ENCODE data around the gene MALRD1.

Gene MALRD1

DNA sequence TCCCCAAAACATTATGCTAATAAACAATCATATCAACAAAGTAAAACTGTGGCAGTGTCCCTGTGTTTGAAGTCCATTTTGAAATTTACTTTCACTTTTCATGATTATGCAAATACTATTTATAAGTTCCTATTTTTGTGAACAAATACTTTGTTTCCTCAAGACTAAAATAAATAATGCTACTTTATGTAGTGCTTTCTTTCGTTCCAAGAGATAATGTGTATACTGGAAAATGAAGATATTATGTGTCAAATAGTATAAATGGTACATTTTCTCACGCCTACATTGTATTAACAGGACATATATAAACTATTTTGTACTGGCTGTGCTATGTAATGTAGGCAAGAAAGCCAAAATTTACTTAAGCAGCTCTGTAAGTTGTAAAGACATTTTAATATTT lies 136.3 kb downstream of the MALRD1 start:
- Histone ChIP-seq H3K36me3 (ENCODE audit: control insufficient read depth, insufficient read depth, low read length) (no peaks in the 10 kb centered on the region), H3K4me1 (ENCODE audit: control insufficient read depth, insufficient read depth, low read length) (no peaks in the 10 kb centered on the region), H3K27ac (ENCODE audit: low read depth, low read length) (no peak overlapping the region), H3K9ac (ENCODE audit: low read length) (no peak overlapping the region), H3K4me3 (ENCODE audit: low read length) (no peak overlapping the region), H3K27me3 (ENCODE audit: control insufficient read depth, insufficient read depth, low read length) (no peaks in the 10 kb centered on the region)

DNA sequence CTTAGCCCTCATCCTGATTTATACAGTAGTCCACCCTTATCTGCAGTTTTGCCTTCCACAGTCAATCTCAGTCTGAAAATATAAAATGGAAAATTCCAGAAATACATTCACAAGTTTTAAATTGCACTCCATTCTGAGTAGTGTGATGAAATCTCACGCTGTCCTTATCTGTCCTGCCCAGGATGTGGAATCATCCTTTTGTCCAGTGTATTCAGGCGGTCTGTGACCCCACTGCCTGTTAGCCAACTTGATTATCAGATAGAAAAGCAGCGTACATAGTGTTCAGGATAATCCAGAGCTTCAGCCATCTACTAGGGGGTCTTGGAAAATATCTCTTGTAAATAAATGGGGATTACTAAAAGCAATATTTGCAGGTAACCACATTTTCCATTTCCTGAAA lies 146.3 kb downstream of the MALRD1 start:
- no peaks in the 10 kb centered on the region for H3K4me1 ChIP-seq (ENCODE audit: control insufficient read depth, insufficient read depth, low read length)
- H3K27me3 ChIP-seq (ENCODE audit: control insufficient read depth, insufficient read depth, low read length), result no peaks in the 10 kb centered on the region
- H3K9ac ChIP-seq (ENCODE audit: low read length), result no peak overlapping the region
- H3K27ac ChIP-seq (ENCODE audit: low read depth, low read length), result no peak overlapping the region
- H3K36me3 ChIP-seq (ENCODE audit: control insufficient read depth, insufficient read depth, low read length), result no peaks in the 10 kb centered on the region
- no peak overlapping the region for H3K4me3 ChIP-seq (ENCODE audit: low read length)

DNA sequence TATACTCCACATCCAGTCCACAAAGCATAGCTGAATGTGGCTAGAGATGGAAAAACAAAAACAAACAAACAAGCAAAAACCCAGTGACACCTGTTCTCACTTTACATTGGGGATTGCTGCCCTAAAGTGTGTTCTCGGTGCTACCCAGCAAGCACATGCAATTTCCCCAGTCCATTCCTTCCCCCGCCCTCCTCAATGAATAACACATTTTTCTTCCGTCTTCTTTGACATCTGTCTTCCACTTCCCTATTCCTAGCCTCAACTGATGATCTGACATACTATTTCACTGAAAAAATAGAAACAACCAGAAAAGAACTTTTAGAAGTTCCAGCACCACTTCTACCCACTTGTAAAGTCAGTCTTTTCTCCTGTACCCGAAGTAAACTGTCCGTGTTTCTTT lies 147.1 kb downstream of the MALRD1 start:
- Histone ChIP-seq H3K4me3 (ENCODE audit: low read length) (no peak overlapping the region), H3K4me1 (ENCODE audit: control insufficient read depth, insufficient read depth, low read length) (no peaks in the 10 kb centered on the region), H3K27me3 (ENCODE audit: control insufficient read depth, insufficient read depth, low read length) (no peaks in the 10 kb centered on the region), H3K27ac (ENCODE audit: low read depth, low read length) (no peak overlapping the region), H3K9ac (ENCODE audit: low read length) (no peak overlapping the region), H3K36me3 (ENCODE audit: control insufficient read depth, insufficient read depth, low read length) (no peaks in the 10 kb centered on the region)

DNA sequence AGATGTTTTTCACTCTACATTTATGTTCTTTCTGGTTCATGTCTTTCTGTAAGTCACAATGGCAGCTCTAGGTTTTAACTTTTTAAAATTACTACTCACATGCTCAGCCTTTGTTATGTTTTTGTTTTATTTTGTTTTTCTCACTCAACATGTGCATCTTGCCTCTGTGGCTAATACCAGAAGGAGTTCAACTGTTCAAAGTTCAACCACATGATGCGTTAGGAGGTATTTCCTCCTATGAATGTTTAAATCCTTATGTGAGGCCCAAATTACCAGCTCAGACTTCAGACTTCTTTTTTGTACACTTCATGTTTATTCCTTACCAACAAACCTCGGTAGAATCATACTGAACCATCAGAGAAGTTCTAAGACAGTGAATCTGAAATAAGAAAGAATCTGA lies 151.6 kb downstream of the MALRD1 start:
- Histone ChIP-seq H3K36me3 (ENCODE audit: control insufficient read depth, insufficient read depth, low read length) (no peaks in the 10 kb centered on the region), H3K27me3 (ENCODE audit: control insufficient read depth, insufficient read depth, low read length) (no peaks in the 10 kb centered on the region), H3K27ac (ENCODE audit: low read depth, low read length) (no peak overlapping the region), H3K9ac (ENCODE audit: low read length) (no peak overlapping the region), H3K4me1 (ENCODE audit: control insufficient read depth, insufficient read depth, low read length) (no peaks in the 10 kb centered on the region), H3K4me3 (ENCODE audit: low read length) (no peak overlapping the region)

DNA sequence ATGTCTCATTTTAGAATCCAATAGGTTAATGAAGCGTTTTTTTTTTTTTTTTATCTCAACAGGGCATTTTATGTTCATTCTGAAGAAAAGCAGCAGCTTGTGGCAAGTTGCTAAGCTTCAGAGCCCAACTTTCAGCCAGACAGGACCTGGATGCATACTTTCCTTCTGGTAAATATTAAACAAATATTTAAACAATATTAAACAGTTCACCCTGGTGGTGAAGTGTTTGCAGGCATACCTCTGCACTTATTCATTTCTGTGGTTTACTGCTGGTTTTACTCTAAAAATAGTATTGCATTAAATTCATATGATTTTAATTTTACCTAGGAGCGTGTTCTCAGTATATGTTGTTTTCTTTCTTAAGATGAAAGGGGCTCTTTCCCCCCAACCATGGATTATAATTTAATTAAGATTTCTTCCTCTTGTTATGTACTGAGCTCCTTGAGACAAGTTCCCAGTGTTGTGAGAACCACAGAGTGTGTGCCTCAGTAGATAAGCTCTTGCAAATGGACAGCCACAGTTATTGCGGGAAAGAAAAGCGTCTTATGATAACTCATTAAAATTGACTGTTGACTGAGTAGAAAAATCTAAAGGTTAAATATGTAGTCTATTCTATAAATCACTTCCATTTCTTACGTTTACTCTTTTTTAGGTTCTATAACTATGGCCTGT lies 155.8 kb downstream of the MALRD1 start:
- H3K27me3 ChIP-seq (ENCODE audit: control insufficient read depth, insufficient read depth, low read length), result no peaks in the 10 kb centered on the region
- no peaks in the 10 kb centered on the region for H3K4me1 ChIP-seq (ENCODE audit: control insufficient read depth, insufficient read depth, low read length)
- no peak overlapping the region for H3K9ac ChIP-seq (ENCODE audit: low read length)
- no peak overlapping the region for H3K27ac ChIP-seq (ENCODE audit: low read depth, low read length)
- H3K4me3 ChIP-seq (ENCODE audit: low read length), result no peak overlapping the region
- no peaks in the 10 kb centered on the region for H3K36me3 ChIP-seq (ENCODE audit: control insufficient read depth, insufficient read depth, low read length)

DNA sequence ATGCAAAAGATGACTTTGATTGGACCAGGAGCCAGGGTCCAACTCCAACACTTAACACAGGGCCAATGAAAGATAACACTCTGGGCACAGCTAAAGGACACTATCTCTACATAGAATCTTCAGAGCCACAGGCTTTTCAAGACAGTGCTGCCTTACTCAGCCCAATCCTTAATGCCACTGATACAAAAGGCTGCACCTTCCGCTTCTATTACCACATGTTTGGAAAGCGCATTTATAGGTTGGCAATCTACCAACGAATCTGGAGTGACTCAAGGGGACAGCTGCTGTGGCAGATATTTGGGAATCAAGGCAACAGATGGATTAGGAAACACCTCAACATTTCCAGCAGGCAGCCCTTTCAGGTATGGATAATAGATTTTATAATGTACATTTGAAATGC lies 160.7 kb downstream of the MALRD1 start:
- no peak overlapping the region for H3K9ac ChIP-seq (ENCODE audit: low read length)
- no peak overlapping the region for H3K4me3 ChIP-seq (ENCODE audit: low read length)
- no peak overlapping the region for H3K27ac ChIP-seq (ENCODE audit: low read depth, low read length)
- H3K27me3 ChIP-seq (ENCODE audit: control insufficient read depth, insufficient read depth, low read length), result no peaks in the 10 kb centered on the region
- no peaks in the 10 kb centered on the region for H3K4me1 ChIP-seq (ENCODE audit: control insufficient read depth, insufficient read depth, low read length)
- H3K36me3 ChIP-seq (ENCODE audit: control insufficient read depth, insufficient read depth, low read length), result no peaks in the 10 kb centered on the region

DNA sequence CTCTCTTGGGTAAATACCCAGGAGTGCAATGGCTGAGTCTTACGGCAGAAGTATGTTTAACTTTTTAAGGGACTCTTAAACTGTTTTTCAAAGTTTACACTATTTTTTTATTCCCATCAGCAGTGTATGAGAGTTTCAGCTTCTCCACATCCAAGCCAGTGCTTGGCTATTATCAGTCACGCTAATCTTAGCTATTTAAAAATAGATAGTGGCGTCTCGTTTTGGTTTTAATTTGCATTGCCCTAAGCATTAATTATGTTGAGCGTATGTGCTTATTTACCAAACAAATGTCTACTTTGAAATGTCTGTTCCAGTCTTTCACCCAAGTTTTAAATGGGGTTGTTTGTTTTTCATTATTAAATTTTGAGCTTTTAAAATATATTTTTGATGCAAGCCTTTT lies 164.0 kb downstream of the MALRD1 start:
- no peak overlapping the region for H3K9ac ChIP-seq (ENCODE audit: low read length)
- no peak overlapping the region for H3K27ac ChIP-seq (ENCODE audit: low read depth, low read length)
- no peak overlapping the region for H3K4me3 ChIP-seq (ENCODE audit: low read length)
- H3K27me3 ChIP-seq (ENCODE audit: control insufficient read depth, insufficient read depth, low read length), result no peaks in the 10 kb centered on the region
- no peaks in the 10 kb centered on the region for H3K36me3 ChIP-seq (ENCODE audit: control insufficient read depth, insufficient read depth, low read length)
- no peaks in the 10 kb centered on the region for H3K4me1 ChIP-seq (ENCODE audit: control insufficient read depth, insufficient read depth, low read length)

DNA sequence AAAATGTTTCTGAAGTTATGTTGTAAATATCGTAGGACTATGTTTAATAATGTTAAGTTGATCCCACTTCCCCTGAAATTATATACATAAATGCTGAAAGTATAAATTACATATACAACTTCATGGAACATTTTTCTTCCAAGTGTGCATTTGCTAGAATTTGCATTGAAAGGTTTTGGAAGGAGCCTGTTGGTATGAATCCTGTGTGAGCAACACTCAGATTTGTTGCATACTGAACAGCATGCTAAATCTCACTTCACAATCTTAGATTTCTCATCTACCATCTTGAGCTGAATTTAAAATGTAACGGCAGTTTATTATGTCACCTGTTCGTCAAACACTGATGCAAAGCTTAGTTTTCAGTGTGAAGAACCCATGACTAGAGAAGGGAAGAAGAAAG lies 172.6 kb downstream of the MALRD1 start:
- Histone ChIP-seq H3K9ac (ENCODE audit: low read length) (no peak overlapping the region), H3K27me3 (ENCODE audit: control insufficient read depth, insufficient read depth, low read length) (no peaks in the 10 kb centered on the region), H3K4me1 (ENCODE audit: control insufficient read depth, insufficient read depth, low read length) (no peaks in the 10 kb centered on the region), H3K36me3 (ENCODE audit: control insufficient read depth, insufficient read depth, low read length) (no peaks in the 10 kb centered on the region), H3K4me3 (ENCODE audit: low read length) (no peak overlapping the region), H3K27ac (ENCODE audit: low read depth, low read length) (no peak overlapping the region)

DNA sequence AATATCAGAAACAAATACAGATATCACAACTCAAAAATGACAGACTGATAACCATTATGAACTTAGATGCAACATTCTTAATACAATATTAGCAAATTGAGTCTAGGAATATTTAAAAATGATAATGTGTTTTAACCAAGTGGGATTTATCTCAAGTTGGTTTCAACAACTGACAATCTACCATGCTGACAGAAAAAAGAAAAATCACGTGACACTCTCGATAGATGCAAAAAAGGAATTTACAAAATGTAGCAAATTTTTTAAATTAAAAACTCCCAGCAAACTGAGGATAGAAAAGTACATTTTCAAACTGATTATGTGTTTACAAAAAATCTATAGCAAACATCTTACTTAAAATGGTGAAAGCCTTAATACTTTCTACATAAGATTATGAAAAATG lies 177.4 kb downstream of the MALRD1 start:
- Histone ChIP-seq H3K36me3 (ENCODE audit: control insufficient read depth, insufficient read depth, low read length) (no peaks in the 10 kb centered on the region), H3K27ac (ENCODE audit: low read depth, low read length) (no peak overlapping the region), H3K4me1 (ENCODE audit: control insufficient read depth, insufficient read depth, low read length) (no peaks in the 10 kb centered on the region), H3K4me3 (ENCODE audit: low read length) (no peak overlapping the region), H3K9ac (ENCODE audit: low read length) (no peak overlapping the region), H3K27me3 (ENCODE audit: control insufficient read depth, insufficient read depth, low read length) (no peaks in the 10 kb centered on the region)

DNA sequence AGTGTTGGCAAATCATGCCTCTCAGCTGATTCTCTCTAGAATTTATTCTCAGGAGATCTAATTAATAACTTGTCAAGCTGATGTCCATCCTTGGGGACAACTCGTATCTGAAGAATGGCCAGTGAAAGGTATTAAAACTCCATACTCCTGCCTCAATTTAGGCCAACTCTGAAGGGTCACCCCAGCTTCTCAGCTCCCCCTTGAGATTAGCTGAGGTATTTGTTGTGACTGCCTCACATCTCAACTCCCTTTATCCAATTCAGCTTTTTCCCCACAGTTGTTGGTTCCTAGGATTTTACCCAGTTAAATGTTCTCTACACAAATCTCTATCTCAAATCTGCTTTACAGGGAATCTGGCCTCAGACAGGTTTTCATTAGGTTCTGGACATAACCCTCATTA lies 182.4 kb downstream of the MALRD1 start:
- Histone ChIP-seq H3K9ac (ENCODE audit: low read length) (no peak overlapping the region), H3K27me3 (ENCODE audit: control insufficient read depth, insufficient read depth, low read length) (no peaks in the 10 kb centered on the region), H3K27ac (ENCODE audit: low read depth, low read length) (no peak overlapping the region), H3K4me1 (ENCODE audit: control insufficient read depth, insufficient read depth, low read length) (no peaks in the 10 kb centered on the region), H3K36me3 (ENCODE audit: control insufficient read depth, insufficient read depth, low read length) (no peaks in the 10 kb centered on the region), H3K4me3 (ENCODE audit: low read length) (no peak overlapping the region)

DNA sequence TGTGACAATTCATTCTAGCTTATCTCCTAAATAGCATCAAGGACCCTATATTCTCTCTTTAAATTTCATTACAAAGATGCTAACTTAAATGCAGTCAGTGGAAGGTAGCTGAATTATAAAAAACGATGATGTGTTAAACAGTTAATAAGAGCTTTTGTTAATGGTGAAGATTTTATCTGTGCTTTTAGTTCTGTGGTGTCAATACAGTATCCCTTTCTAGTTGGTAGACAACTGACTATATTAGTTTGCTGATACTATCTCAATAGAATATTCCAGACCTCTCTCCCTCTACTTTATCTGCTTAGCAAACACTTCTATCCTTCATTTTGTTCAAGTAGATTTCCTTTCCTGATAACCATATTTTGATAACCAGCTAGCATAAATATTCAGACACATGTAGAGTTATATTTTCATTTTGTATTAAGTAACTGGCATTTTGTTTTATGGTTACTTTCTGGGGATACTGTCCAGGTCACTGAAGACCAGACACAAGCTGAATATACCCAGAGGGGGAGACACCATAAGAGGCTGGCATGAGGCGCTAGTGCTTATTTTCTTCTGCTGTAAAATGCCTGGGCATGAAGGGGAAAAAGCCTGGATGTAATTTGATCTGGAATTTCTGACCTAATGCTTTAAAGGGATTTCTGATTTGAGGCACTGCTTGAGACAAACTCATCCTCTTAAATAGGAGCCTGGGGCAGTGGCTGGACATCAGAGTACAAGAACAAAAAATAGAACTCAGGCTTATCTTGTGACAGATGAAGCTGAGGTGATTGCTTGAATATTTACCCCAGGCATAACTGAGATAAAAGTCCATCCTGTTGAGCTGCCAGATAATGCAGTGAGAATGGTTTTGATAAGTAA lies 197.5 kb downstream of the MALRD1 start:
- no peak overlapping the region for H3K4me3 ChIP-seq (ENCODE audit: low read length)
- no peaks in the 10 kb centered on the region for H3K36me3 ChIP-seq (ENCODE audit: control insufficient read depth, insufficient read depth, low read length)
- no peaks in the 10 kb centered on the region for H3K27me3 ChIP-seq (ENCODE audit: control insufficient read depth, insufficient read depth, low read length)
- no peaks in the 10 kb centered on the region for H3K4me1 ChIP-seq (ENCODE audit: control insufficient read depth, insufficient read depth, low read length)
- no peak overlapping the region for H3K27ac ChIP-seq (ENCODE audit: low read depth, low read length)
- H3K9ac ChIP-seq (ENCODE audit: low read length), result no peak overlapping the region

DNA sequence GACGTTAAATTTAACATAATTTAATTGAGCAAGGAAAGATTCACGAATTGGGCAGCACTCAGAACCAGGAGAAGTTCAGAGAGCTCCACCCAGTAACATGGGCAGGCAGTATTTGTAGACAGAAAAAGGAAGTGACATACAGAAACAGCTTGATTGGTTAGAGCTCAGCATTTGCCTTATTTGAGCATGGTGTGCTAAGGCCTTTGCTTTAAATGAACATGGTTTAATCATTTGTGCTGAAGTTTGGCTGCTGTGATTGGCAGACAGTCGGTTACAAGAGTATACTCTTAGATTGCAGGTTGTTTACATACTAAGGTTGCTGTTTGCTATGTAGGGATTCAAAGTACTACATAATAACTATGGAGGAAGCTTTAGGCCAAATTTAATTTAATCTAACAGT lies 199.2 kb downstream of the MALRD1 start:
- Histone ChIP-seq H3K4me1 (ENCODE audit: control insufficient read depth, insufficient read depth, low read length) (no peaks in the 10 kb centered on the region), H3K27me3 (ENCODE audit: control insufficient read depth, insufficient read depth, low read length) (no peaks in the 10 kb centered on the region), H3K36me3 (ENCODE audit: control insufficient read depth, insufficient read depth, low read length) (no peaks in the 10 kb centered on the region), H3K4me3 (ENCODE audit: low read length) (no peak overlapping the region), H3K9ac (ENCODE audit: low read length) (no peak overlapping the region), H3K27ac (ENCODE audit: low read depth, low read length) (no peak overlapping the region)

DNA sequence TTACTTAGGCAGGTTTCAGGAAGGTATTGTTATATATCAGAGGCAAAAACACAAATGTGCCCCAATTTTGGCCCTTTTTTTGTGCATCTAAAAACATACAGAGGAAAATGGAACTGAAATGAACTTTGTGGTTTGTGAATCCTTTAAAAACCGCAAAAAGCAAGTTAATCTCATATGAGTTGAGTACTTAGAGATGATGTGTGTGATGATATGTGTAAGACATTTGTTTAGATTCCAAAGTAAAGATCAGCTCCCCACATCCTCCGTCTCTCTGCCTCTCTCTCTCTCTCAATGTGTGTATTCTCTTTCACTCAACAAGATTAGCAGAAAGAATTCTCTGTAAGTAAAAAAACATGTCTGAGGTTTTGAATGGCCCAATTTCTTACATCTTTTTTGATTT lies 201.9 kb downstream of the MALRD1 start:
- Histone ChIP-seq H3K36me3 (ENCODE audit: control insufficient read depth, insufficient read depth, low read length) (no peaks in the 10 kb centered on the region), H3K27me3 (ENCODE audit: control insufficient read depth, insufficient read depth, low read length) (no peaks in the 10 kb centered on the region), H3K9ac (ENCODE audit: low read length) (no peak overlapping the region), H3K4me1 (ENCODE audit: control insufficient read depth, insufficient read depth, low read length) (no peaks in the 10 kb centered on the region), H3K27ac (ENCODE audit: low read depth, low read length) (no peak overlapping the region), H3K4me3 (ENCODE audit: low read length) (no peak overlapping the region)

Data from rectal smooth muscle tissue (tissue), 1 donor.